Heart left ventricle (tissue), 16 donors: ENCODE results near the gene ZFAND3. TPM values are rescaled to one million over a fixed set of nuclear protein-coding genes. Genes with fewer than 3 reads are reported as not detected.
"Not testable (repeated sequence)": the region's sequence is repeated elsewhere in the genome, so short reads cannot be mapped to it uniquely, and the experiment has no call there.

Experiments
- ATAC-seq, 4 donors: fragments of 200-7000 bp; cut with Tn5 transposase; one replicate each; pipeline ENCODE4 v1.9.1; 2020 to 2022; ENCODE audit warnings: moderate library complexity in 4 of 4, mild to moderate bottlenecking in 3 of 4, moderate number of reproducible peaks in 1 of 4
- DNase-seq, 5 donors: peaks; one replicate each; pipeline ENCODE4 v3.0.0-alpha.2; 2020
- H3K27ac ChIP-seq, 12 donors: fragments of 200-600 bp; sonication (generic) in 4 of 12; one replicate each; pipeline versions ENCODE4 v1.5.0 to v1.8.0; 2016 to 2022; ENCODE audit warnings: mild to moderate bottlenecking in 2 of 12
- H3K27me3 ChIP-seq, 9 donors: fragments of 200-600 bp; sonication (generic) in 2 of 9; one replicate each; pipeline versions ENCODE4 v1.5.1 to v1.8.0; 2016 to 2022; ENCODE audit warnings: mild to moderate bottlenecking in 3 of 9
- H3K36me3 ChIP-seq, 9 donors: fragments of 200-600 bp; sonication (generic) in 2 of 9; one replicate each; pipeline versions ENCODE4 v1.5.0 to v1.8.0; 2018 to 2022; ENCODE audit warnings: mild to moderate bottlenecking in 2 of 9
- H3K4me1 ChIP-seq, 12 donors: fragments of 200-600 bp; sonication (generic) in 4 of 12; one replicate each; pipeline versions ENCODE4 v1.5.0 to v1.8.0; 2016 to 2022; ENCODE audit warnings: mild to moderate bottlenecking in 3 of 12
- H3K4me3 ChIP-seq, 12 donors: fragments of 200-600 bp; sonication (generic) in 4 of 12; one replicate each; pipeline versions ENCODE4 v1.5.0 to v1.8.0; 2017 to 2022; ENCODE audit warnings: mild to moderate bottlenecking in 9 of 12, moderate library complexity in 4 of 12
- H3K9me3 ChIP-seq, 12 donors: fragments of 200-600 bp; sonication (generic) in 4 of 12; one replicate each; pipeline versions ENCODE4 v1.5.0 to v1.8.0; 2016 to 2022; ENCODE audit warnings: mild to moderate bottlenecking in 1 of 12
- CTCF ChIP-seq, 12 donors: fragments of 200-600 bp; sonication (generic) in 4 of 12; IDR thresholded peaks; one replicate each; pipeline versions ENCODE4 v1.5.0 to v1.8.0; 2018 to 2022; ENCODE audit warnings: antibody characterized with exemption in 12 of 12, mild to moderate bottlenecking in 5 of 12
- POLR2A ChIP-seq, 2 donors: fragments of 450-650 bp; IDR thresholded peaks; one replicate each; pipeline ENCODE4 v1.6.1; 2017; ENCODE audit warnings: antibody characterized with exemption in 2 of 2, mild to moderate bottlenecking in 2 of 2, moderate library complexity in 2 of 2
- WGBS, 4 donors: extraction: QIAGEN DNeasy Blood & Tissue Kit in 2 of 4; methylation state at CpG; one replicate each; pipeline versions ENCODE4 v1.1.5 to v1.1.7; 2013 to 2018; 5-methylcytosine and 5-hydroxymethylcytosine counted together
- intact Hi-C, 10 donors: fragments of 100-400 bp; cut with DNase I; formaldehyde crosslinking; loops; one replicate each; pipeline versions ENCODE4 v1.11.1 to v1.14.2; 2022
- polyA plus RNA-seq, 2 donors: library from polyadenylated mRNA; stranded (reverse); fragments of 200-250 nt; gene quantifications; one replicate each; pipeline ENCODE4 v1.2.3, GENCODE V29; 2013
- total RNA-seq, 9 donors: library from RNA; depleted of rRNA in 2 of 9; stranded (reverse); fragments of >200 nt in 2 of 9; fragmentation: NEBNext Ultra II Directional in 3 of 9; extraction: Animal tissue kit (Norgen Biotek cat#: 25700) in 3 of 9; gene quantifications; one replicate each; pipeline versions ENCODE4 v1.1.0 to v1.2.4, GENCODE V29; 2016 to 2023
- donor health status: ischemic (EF 13 %, LVEDD 7.1; RV severe dilation, severe dysfunction).
- donor health status: healthy with polysubstance abuse.
- donor health status: DM: no; HTN: yes; CAD: no.
- donor health status: DM: no; HTN: no; CAD: no.
- donor health status: ischemic (EF 25% LVEDD 6.9; RV normal size, moderate dysfunction).
- donor health status: ischemic (EF 25% LVEDD 5.7; RV mildly dilated, moderate dysfunction).
- donor health status: healthy.
- donor health status: DM: yes; HTN: yes; CAD: no.
- donor health status: ischemic (EF 35%, LVEDD 5.7; RV mildly dilated, moderate dysfunction).
- donor health status: nonischemic (EF 11% LVEDD 7.7; RV severe dilation, severe dysfunction).
- donor health status: DM: yes; HTN: yes; CAD: no.
- donor health status: PGD.
- donor health status: ischemic (EF 29% LVEDD 5.4; RV normal size, mild dysfunction).
- donor health status: nonischemic (EF 23%, LVEDD 6.1; RV moderate dilation, normal function).

Gene ZFAND3
- total and polyA plus RNA-seq, 11 donors, result 29.1 to 114 (median 88.2) TPM

- H3K4me3 ChIP-seq, result no peak overlapping the region
- H3K27ac ChIP-seq, result no peak overlapping the region
- no peak for DNase-seq
- peaks cover 0 to 44% (median 23%) of the 10 kb centered on the region in 12 donors for H3K4me1 ChIP-seq
- no peak for ATAC-seq
- H3K27me3 ChIP-seq, result no peaks in the 10 kb centered on the region
- intact Hi-C loops, result no loop called here
- no peaks in the 10 kb centered on the region for H3K9me3 ChIP-seq
- no peaks in the 10 kb centered on the region for H3K36me3 ChIP-seq
- TF ChIP-seq CTCF (IDR thresholded peaks at IDR 0.05) (no peak), POLR2A (IDR thresholded peaks at IDR 0.05) (no peak)
- WGBS, 4 donors, result 79 to 86% (median 82%) methylated on average over 3 of the region's 3 CpGs
Observed at GRCh38 chr6:37959061-37959460, 139.5 kb downstream of the ZFAND3 start.

GRCh38 chr6:37960139-37960935 is 140.8 kb downstream of the ZFAND3 start:
- intact Hi-C loops, result no loop called here
- Histone ChIP-seq H3K27ac (no peak overlapping the region), H3K4me3 (no peak overlapping the region), H3K27me3 (no peaks in the 10 kb centered on the region), H3K36me3 (no peaks in the 10 kb centered on the region), H3K9me3 (no peaks in the 10 kb centered on the region), H3K4me1 (peaks cover 0 to 32% (median 16%) of the 10 kb centered on the region in 12 donors)
- ATAC-seq, result no peak
- TF ChIP-seq CTCF (IDR thresholded peaks at IDR 0.05) (no peak), POLR2A (IDR thresholded peaks at IDR 0.05) (no peak)
- 96 to 100% (median 97%) methylated on average over 4 of the region's 4 CpGs for WGBS, 4 donors
- DNase-seq, result no peak

- H3K27me3 ChIP-seq, H3K4me3 ChIP-seq, H3K9me3 ChIP-seq, ATAC-seq, intact Hi-C loops, H3K27ac ChIP-seq, DNase-seq, H3K36me3 ChIP-seq: not testable (repeated sequence)
- 92 to 98% (median 98%) methylated on average over 17 of the region's 17 CpGs for WGBS, 4 donors
- H3K4me1 ChIP-seq, result peaks cover 0 to 15% (median under 1%) of the 10 kb centered on the region in 12 donors
Observed at GRCh38 chr6:37962481-37963080, 143.1 kb downstream of the ZFAND3 start.

- Histone ChIP-seq H3K36me3 (no peaks in the 10 kb centered on the region), H3K27me3 (no peaks in the 10 kb centered on the region), H3K27ac (no peak overlapping the region), H3K9me3 (peaks cover 0 to 13% (median 0%) of the 10 kb centered on the region in 12 donors), H3K4me1 (peaks cover 0 to 17% (median 0%) of the 10 kb centered on the region in 12 donors), H3K4me3 (no peak overlapping the region)
- no peak for TF ChIP-seq CTCF (IDR thresholded peaks at IDR 0.05)
- no peak for TF ChIP-seq POLR2A (IDR thresholded peaks at IDR 0.05)
- intact Hi-C loops, result no loop called here
- DNase-seq (no peak), ATAC-seq (no peak)
- WGBS, 4 donors, result 95 to 98% (median 97%) methylated on average over 3 of the region's 3 CpGs
Observed at GRCh38 chr6:37965964-37966676, 146.6 kb downstream of the ZFAND3 start.
